Endodermal cell (in vitro differentiated cells): ENCODE data around the gene MYEF2. TPM values are rescaled to one million over a fixed set of nuclear protein-coding genes. Genes with fewer than 3 reads are reported as not detected.

Experiments
- DNase-seq: peaks from one replicate; pipeline ENCODE4 v3.0.0-alpha.2; 2017
- H3K27ac ChIP-seq: 2 replicates; pipeline ENCODE4 v1.5.1; 2013; ENCODE audit warnings: mild to moderate bottlenecking, low read depth, low read length, moderate library complexity
- H3K27me3 ChIP-seq: 2 replicates; pipeline ENCODE4 v1.6.1; 2013; ENCODE audit warnings: mild to moderate bottlenecking, low read length, moderate library complexity; ENCODE audit not compliant: insufficient read depth, control insufficient read depth, poor library complexity, severe bottlenecking
- H3K36me3 ChIP-seq: 2 replicates; pipeline ENCODE4 v1.7.0; 2013; ENCODE audit warnings: mild to moderate bottlenecking, low read length, moderate library complexity; ENCODE audit not compliant: control insufficient read depth, insufficient read depth
- H3K4me1 ChIP-seq: one replicate; pipeline ENCODE4 v1.7.0; 2013; ENCODE audit warnings: low read length; ENCODE audit not compliant: control insufficient read depth, insufficient read depth
- H3K4me3 ChIP-seq: 2 replicates; pipeline ENCODE4 v1.5.1; 2013; ENCODE audit warnings: mild to moderate bottlenecking, low read length, moderate library complexity
- H3K9ac ChIP-seq: 2 replicates; pipeline ENCODE4 v1.6.1; 2013; ENCODE audit warnings: mild to moderate bottlenecking, low read length, moderate library complexity; ENCODE audit not compliant: poor library complexity, severe bottlenecking; ENCODE audit errors: extremely low read depth
- H3K9me3 ChIP-seq: 2 replicates; pipeline ENCODE4 v1.6.1; 2013; ENCODE audit warnings: mild to moderate bottlenecking, low read length, moderate library complexity; ENCODE audit not compliant: control insufficient read depth
- H3K27ac Mint-ChIP-seq: 2 replicates; pipeline ENCODE4 v1.8.0; 2020; ENCODE audit warnings: mixed read lengths
- H3K27me3 Mint-ChIP-seq: 2 replicates; pipeline ENCODE4 v1.8.0; 2021; ENCODE audit warnings: mild to moderate bottlenecking, mixed read lengths; ENCODE audit not compliant: insufficient read depth
- H3K36me3 Mint-ChIP-seq: 2 replicates; pipeline ENCODE4 v1.8.0; 2020; ENCODE audit warnings: low read depth, mixed read lengths
- H3K4me1 Mint-ChIP-seq: 2 replicates; pipeline ENCODE4 v1.8.0; 2020; ENCODE audit warnings: mixed read lengths
- H3K4me3 Mint-ChIP-seq: 2 replicates; pipeline ENCODE4 v1.8.0; 2020; ENCODE audit warnings: mild to moderate bottlenecking, moderate library complexity, mixed read lengths
- H3K9me3 Mint-ChIP-seq: 2 replicates; pipeline ENCODE4 v1.8.0; 2020; ENCODE audit warnings: mild to moderate bottlenecking, mixed read lengths
- CTCF ChIP-seq: fragments of 200-600 bp; sonication (generic); conservative IDR thresholded peaks from 2 replicates; pipeline ENCODE4 v1.5.0; 2021; ENCODE audit warnings: antibody characterized with exemption, mild to moderate bottlenecking
- WGBS, 2 experiments: methylation state at CpG; one replicate each; pipeline versions ENCODE4 v1.1.5 to v1.1.7; 2013; ENCODE audit warnings: missing lambda C conversion rate in 2 of 2, mixed read lengths in 1 of 2; ENCODE audit not compliant: insufficient coverage in 1 of 2, insufficient read length in 1 of 2; 5-methylcytosine and 5-hydroxymethylcytosine counted together
- total RNA-seq, 2 donors: library from RNA; stranded (reverse); fragmentation: NEBNext Ultra II Directional in 1 of 2; extraction: Animal tissue kit (Norgen Biotek cat#: 25700) in 1 of 2; gene quantifications; 2 replicates in 1 of 2; 3 replicates in 1 of 2; pipeline ENCODE4 v1.2.1, GENCODE V29; 2021

Gene MYEF2
- total RNA-seq, 2 donors from 2014 or later, result 58.2 to 91.2 TPM

- no peak overlapping the region for H3K27ac ChIP-seq
- TF ChIP-seq CTCF, result no peak
- no peak overlapping the region for H3K27ac Mint-ChIP-seq
- peaks cover 14% of the 10 kb centered on the region for H3K36me3 Mint-ChIP-seq
- no peak overlapping the region for H3K9ac ChIP-seq
- no peaks in the 10 kb centered on the region for H3K4me1 ChIP-seq
- H3K9me3 Mint-ChIP-seq, result no peaks in the 10 kb centered on the region
- H3K27me3 Mint-ChIP-seq, result no peaks in the 10 kb centered on the region
- H3K9me3 ChIP-seq, result no peaks in the 10 kb centered on the region
- WGBS, 2 experiments, result 100% methylated on average over 1 of the region's 1 CpG; no CpG with 5 or more reads in 1 of the 2 experiments
- H3K4me1 Mint-ChIP-seq, result no peaks in the 10 kb centered on the region
- DNase-seq, result no peak
- H3K4me3 Mint-ChIP-seq, result no peak overlapping the region
- no peak overlapping the region for H3K4me3 ChIP-seq
- H3K36me3 ChIP-seq, result peaks cover 16% of the 10 kb centered on the region
- H3K27me3 ChIP-seq, result no peaks in the 10 kb centered on the region
Observed at GRCh38 chr15:48143856-48144255, 34.2 kb downstream of the MYEF2 start.

GRCh38 chr15:48132874-48133273, 45.2 kb downstream of the MYEF2 start:
- no peaks in the 10 kb centered on the region for H3K9me3 ChIP-seq
- no peak overlapping the region for H3K27ac Mint-ChIP-seq
- no peak for DNase-seq
- peaks cover 22% of the 10 kb centered on the region for H3K4me1 Mint-ChIP-seq
- no peaks in the 10 kb centered on the region for H3K27me3 ChIP-seq
- WGBS, 2 experiments, result 92 to 100% methylated on average over 3 to 4 of the region's 6 CpGs
- no peaks in the 10 kb centered on the region for H3K36me3 Mint-ChIP-seq
- H3K27ac ChIP-seq, result no peak overlapping the region
- H3K4me3 ChIP-seq, result no peak overlapping the region
- H3K27me3 Mint-ChIP-seq, result no peaks in the 10 kb centered on the region
- no peak overlapping the region for H3K4me3 Mint-ChIP-seq
- no peaks in the 10 kb centered on the region for H3K9me3 Mint-ChIP-seq
- no peaks in the 10 kb centered on the region for H3K4me1 ChIP-seq
- no peak overlapping the region for H3K9ac ChIP-seq
- no peaks in the 10 kb centered on the region for H3K36me3 ChIP-seq
- no peak for TF ChIP-seq CTCF

GRCh38 chr15:48131324-48131723, 46.8 kb downstream of the MYEF2 start:
- H3K9me3 ChIP-seq, result no peaks in the 10 kb centered on the region
- H3K9ac ChIP-seq, result no peak overlapping the region
- Mint-ChIP-seq H3K36me3 (no peaks in the 10 kb centered on the region), H3K4me1 (peaks cover 22% of the 10 kb centered on the region), H3K9me3 (no peaks in the 10 kb centered on the region), H3K27ac (no peak overlapping the region), H3K4me3 (no peak overlapping the region), H3K27me3 (no peaks in the 10 kb centered on the region)
- no peak for DNase-seq
- no peak overlapping the region for H3K4me3 ChIP-seq
- no peaks in the 10 kb centered on the region for H3K36me3 ChIP-seq
- no peaks in the 10 kb centered on the region for H3K4me1 ChIP-seq
- H3K27me3 ChIP-seq, result no peaks in the 10 kb centered on the region
- TF ChIP-seq CTCF, result no peak
- H3K27ac ChIP-seq, result no peak overlapping the region
